Activated B cell treated with CpG ODN at 0.5 μM for 24 hours (primary cell): ENCODE results near the gene AMOTL1. TPM values are rescaled to one million over a fixed set of nuclear protein-coding genes. Genes with fewer than 3 reads are reported as not detected.

ENCODE experiments used
- ATAC-seq: fragments of 200-7000 bp; cut with Tn5 transposase; one replicate; pipeline ENCODE4 v1.10.0; 2021; ENCODE audit warnings: low read depth, mild to moderate bottlenecking, moderate library complexity
- CTCF ChIA-PET: fragments of 350-600 bp; sonication (Branson Sonifier 250); formaldehyde crosslinking; loops from one replicate; lab custom pipeline; 2021; ENCODE audit warnings: antibody characterized with exemption; lab: Charles Lee
- POLR2A ChIA-PET: fragments of 350-600 bp; sonication (Branson Sonifier 250); formaldehyde crosslinking; loops from one replicate; lab custom pipeline; 2021; ENCODE audit warnings: antibody characterized with exemption; lab: Charles Lee
- DNase-seq: peaks from one replicate; pipeline ENCODE4 v3.0.0; 2022
- H3K27ac Mint-ChIP-seq: one replicate; pipeline ENCODE4 v1.8.0; 2020; ENCODE audit warnings: mixed read lengths
- H3K27me3 Mint-ChIP-seq: one replicate; pipeline ENCODE4 v1.8.0; 2021; ENCODE audit warnings: mixed read lengths
- H3K36me3 Mint-ChIP-seq: one replicate; pipeline ENCODE4 v1.8.0; 2021; ENCODE audit warnings: low read depth, mixed read lengths
- H3K4me1 Mint-ChIP-seq: one replicate; pipeline ENCODE4 v1.8.0; 2021; ENCODE audit warnings: mixed read lengths
- H3K4me3 Mint-ChIP-seq: one replicate; pipeline ENCODE4 v1.8.0; 2020; ENCODE audit warnings: mild to moderate bottlenecking, mixed read lengths
- H3K9me3 Mint-ChIP-seq: one replicate; pipeline ENCODE4 v1.8.0; 2020; ENCODE audit warnings: mixed read lengths
- intact Hi-C: fragments of 100-400 bp; cut with micrococcal nuclease; formaldehyde crosslinking; loops from one replicate; pipeline ENCODE4 v1.15.1; 2024
- total RNA-seq: library from RNA; stranded (reverse); gene quantifications from 2 replicates; pipeline ENCODE4 v1.2.3, GENCODE V29; 2022
- TF ChIP-seq, protein P1 (sequence below): fragments of 200-600 bp; IDR thresholded peaks from one replicate; pipeline ENCODE4 v1.8.0; 2022; ENCODE audit warnings: antibody characterized with exemption, mild to moderate bottlenecking

The AMOTL1 gene
- total RNA-seq, 1 donor from 2014 or later, result 1.0 TPM

DNA sequence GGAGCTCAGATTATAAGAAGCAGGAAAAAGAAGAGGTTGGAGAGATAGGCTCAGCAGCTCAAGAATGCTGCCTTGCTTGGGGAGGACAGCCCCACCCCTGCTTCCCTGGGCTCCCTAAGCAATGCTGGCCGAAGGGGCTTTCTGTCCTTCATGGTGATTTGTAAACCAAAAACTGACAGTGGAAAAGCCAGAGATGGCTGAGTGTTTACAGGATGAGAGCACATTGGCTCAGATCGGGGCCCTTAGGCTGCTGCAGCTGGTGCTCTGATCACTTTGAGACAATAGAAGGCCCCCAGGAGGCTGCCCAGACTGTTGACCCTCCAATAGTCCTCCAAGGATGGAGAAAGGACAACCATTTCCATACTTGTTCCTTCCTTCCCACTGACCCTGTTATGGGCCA, 28.8 kb upstream of the AMOTL1 start:
- H3K4me1 Mint-ChIP-seq, result peaks cover 14% of the 10 kb centered on the region
- H3K27ac Mint-ChIP-seq, result no peak overlapping the region
- no peak for ATAC-seq
- intact Hi-C loops, result no loop called here
- H3K4me3 Mint-ChIP-seq, result no peak overlapping the region
- H3K36me3 Mint-ChIP-seq, result no peaks in the 10 kb centered on the region
- H3K9me3 Mint-ChIP-seq, result no peaks in the 10 kb centered on the region
- DNase-seq, result no peak
- TF ChIP-seq, protein P1, sequence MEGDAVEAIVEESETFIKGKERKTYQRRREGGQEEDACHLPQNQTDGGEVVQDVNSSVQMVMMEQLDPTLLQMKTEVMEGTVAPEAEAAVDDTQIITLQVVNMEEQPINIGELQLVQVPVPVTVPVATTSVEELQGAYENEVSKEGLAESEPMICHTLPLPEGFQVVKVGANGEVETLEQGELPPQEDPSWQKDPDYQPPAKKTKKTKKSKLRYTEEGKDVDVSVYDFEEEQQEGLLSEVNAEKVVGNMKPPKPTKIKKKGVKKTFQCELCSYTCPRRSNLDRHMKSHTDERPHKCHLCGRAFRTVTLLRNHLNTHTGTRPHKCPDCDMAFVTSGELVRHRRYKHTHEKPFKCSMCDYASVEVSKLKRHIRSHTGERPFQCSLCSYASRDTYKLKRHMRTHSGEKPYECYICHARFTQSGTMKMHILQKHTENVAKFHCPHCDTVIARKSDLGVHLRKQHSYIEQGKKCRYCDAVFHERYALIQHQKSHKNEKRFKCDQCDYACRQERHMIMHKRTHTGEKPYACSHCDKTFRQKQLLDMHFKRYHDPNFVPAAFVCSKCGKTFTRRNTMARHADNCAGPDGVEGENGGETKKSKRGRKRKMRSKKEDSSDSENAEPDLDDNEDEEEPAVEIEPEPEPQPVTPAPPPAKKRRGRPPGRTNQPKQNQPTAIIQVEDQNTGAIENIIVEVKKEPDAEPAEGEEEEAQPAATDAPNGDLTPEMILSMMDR, result no peak
- ChIA-PET CTCF (no interaction called here), POLR2A (no interaction called here)
- H3K27me3 Mint-ChIP-seq, result peaks cover 26% of the 10 kb centered on the region

DNA sequence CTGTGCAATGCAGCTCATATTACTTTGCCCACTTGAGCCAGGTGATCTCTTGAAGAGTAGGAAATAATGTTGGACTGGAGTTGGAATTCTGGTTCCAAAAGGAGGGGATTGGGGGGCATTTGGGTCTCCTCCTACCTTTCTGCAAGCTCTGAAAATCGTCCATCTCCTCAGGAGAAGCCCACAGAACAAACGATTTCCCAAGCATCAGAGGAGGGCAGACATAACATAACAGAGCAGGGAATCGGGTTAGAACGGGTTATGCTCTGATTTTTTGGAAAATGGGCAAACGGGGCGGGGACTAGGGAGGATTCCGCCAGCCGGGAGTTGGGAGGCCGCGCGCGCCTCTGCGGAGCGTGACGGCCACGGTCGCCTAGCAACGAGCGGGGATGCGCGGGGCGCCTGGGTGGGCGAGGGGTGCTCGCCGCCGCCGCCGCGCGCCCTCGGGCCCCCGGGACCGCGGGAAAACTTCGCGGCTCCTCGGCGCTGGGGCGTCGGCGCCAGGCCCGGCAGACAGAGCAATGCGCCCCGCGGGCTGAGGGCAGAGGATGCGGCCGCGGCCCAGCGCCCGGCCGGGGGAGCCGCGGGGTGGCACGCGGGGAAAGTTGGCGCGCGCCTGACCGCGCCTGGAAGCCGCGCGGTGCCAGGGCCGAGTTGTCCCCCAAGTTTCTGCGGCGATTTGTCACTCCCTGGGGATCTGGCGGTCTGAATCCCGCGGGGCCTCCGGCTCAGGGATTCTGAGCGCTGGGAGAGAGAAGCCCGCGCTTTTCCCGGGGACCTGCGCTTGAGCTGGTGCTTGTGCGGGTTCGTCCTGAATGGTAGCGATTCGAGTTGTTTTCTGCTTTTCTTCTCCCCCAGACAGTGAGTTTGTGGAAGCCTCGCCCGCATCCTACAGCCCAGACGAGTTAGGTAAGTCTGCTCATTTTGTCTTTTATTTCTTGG, 27.8 kb upstream of the AMOTL1 start:
- no peak for DNase-seq
- H3K4me3 Mint-ChIP-seq, result peak overlapping the region; percentile 64
- no peak for ATAC-seq
- POLR2A ChIA-PET, result no interaction called here
- no peaks in the 10 kb centered on the region for H3K9me3 Mint-ChIP-seq
- no peaks in the 10 kb centered on the region for H3K36me3 Mint-ChIP-seq
- CTCF ChIA-PET, result no interaction called here
- no peak overlapping the region for H3K27ac Mint-ChIP-seq
- TF ChIP-seq, protein P1, result no peak
- H3K4me1 Mint-ChIP-seq, result peaks cover 14% of the 10 kb centered on the region
- H3K27me3 Mint-ChIP-seq, result peaks cover 26% of the 10 kb centered on the region
- intact Hi-C loops, result no loop called here

DNA sequence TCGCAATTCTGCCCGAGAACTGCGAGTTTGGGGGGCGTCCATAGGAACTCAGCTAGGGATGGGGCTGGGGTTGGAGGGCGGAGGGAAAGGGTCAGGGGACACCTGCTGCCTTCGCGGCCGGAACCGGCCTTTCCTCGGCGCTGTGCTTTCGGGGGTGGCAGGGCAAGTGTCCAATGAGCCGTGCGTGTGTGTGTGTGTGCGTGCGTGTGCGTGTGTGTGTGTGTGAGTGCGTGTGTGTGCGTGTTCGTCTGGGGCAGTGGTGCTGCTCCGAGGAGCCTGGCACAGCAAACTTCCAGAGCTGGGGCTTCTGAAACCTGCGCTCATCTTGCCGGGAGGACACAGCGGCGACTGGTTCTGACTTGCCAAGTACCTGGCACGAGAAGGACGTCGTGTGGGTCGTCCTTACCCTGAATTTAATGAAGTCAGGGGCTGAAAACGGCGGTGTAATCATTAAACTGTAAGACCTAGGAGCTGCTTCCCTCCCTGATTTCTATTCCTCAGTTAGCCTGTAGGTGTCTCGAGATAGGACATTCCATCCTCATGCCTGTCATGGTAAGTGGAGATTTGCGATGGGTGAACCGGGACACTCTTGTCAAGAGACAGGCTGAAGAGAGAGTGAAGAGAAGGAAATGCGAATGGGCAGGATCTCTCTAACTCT, 27.0 kb upstream of the AMOTL1 start:
- TF ChIP-seq, protein P1, result no peak
- peak overlapping the region; percentile 64 for H3K4me3 Mint-ChIP-seq
- no peaks in the 10 kb centered on the region for H3K36me3 Mint-ChIP-seq
- H3K4me1 Mint-ChIP-seq, result peaks cover 14% of the 10 kb centered on the region
- ChIA-PET CTCF (no interaction called here), POLR2A (no interaction called here)
- no peak overlapping the region for H3K27ac Mint-ChIP-seq
- intact Hi-C loops, result no loop called here
- H3K27me3 Mint-ChIP-seq, result peaks cover 30% of the 10 kb centered on the region
- H3K9me3 Mint-ChIP-seq, result no peaks in the 10 kb centered on the region
- peak; percentile 34 for ATAC-seq
- no peak for DNase-seq

DNA sequence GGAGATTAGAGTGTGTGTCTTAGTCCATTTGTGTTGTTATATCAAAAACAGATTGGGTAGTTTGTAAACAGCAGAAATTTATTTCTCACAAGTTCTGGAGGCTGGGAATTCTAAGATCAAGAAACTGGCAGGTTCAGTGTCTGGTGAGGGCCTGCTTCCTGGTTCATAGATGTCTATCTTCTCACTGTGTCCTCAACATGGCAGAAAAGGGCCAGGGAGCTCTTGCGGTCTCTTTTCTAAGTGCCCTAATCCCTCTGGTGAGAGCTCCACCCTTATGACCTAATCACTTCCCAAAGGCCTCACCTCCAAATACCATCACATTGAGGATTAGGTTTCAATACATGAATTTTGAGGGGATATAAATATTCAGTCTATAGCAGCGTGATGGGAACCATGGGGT, 25.5 kb upstream of the AMOTL1 start:
- ChIA-PET CTCF (no interaction called here), POLR2A (no interaction called here)
- TF ChIP-seq, protein P1, result no peak
- no peak for DNase-seq
- Mint-ChIP-seq H3K36me3 (no peaks in the 10 kb centered on the region), H3K27me3 (peaks cover 32% of the 10 kb centered on the region), H3K4me1 (peaks cover 14% of the 10 kb centered on the region), H3K4me3 (no peak overlapping the region), H3K27ac (no peak overlapping the region), H3K9me3 (no peaks in the 10 kb centered on the region)
- no peak for ATAC-seq
- intact Hi-C loops, result no loop called here

DNA sequence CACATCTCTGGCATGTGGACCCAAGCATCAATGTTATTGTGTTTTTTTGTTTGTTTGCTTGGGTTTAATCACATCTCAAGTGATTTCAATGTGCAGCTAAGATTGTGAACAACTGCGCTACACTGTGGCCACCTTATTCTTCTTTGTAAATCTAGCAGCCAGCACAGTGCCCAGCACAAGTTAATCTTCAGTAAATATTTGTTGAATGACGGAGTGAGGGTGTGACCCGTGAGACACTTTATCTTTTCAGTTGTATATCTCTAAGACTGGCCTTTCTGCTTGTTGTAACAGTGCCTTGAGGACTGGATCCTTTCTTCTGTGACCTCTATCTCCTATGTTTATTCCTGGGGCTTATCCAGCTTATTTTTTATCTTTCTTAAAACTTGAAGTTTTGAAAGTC, 21.4 kb upstream of the AMOTL1 start:
- Mint-ChIP-seq H3K36me3 (no peaks in the 10 kb centered on the region), H3K4me1 (peaks cover 3% of the 10 kb centered on the region), H3K4me3 (no peak overlapping the region), H3K27me3 (peaks cover 36% of the 10 kb centered on the region), H3K27ac (no peak overlapping the region), H3K9me3 (no peaks in the 10 kb centered on the region)
- intact Hi-C loops, result no loop called here
- TF ChIP-seq, protein P1, result no peak
- POLR2A ChIA-PET, result no interaction called here
- CTCF ChIA-PET, result no interaction called here
- DNase-seq, result no peak
- ATAC-seq, result no peak
